Pons (tissue), 1 donor: ENCODE data around the gene TRIM38.
"Not testable (repeated sequence)": the region's sequence is repeated elsewhere in the genome, so short reads cannot be mapped to it uniquely, and the experiment has no call there.

ENCODE experiments used
- DNase-seq: peaks from one replicate; pipeline ENCODE4 v3.0.0-alpha.2; 2016; ENCODE audit warnings: low spot score

Gene TRIM38

GRCh38 chr6:25942561-25943147, 19.9 kb upstream of the TRIM38 start:
- peak; percentile 57 for DNase-seq

GRCh38 chr6:25943887-25944286, 18.7 kb upstream of the TRIM38 start:
- no peak for DNase-seq

GRCh38 chr6:25944688-25945574, 17.7 kb upstream of the TRIM38 start:
- no peak for DNase-seq

GRCh38 chr6:25945738-25946137, 16.9 kb upstream of the TRIM38 start:
- not testable (repeated sequence) for DNase-seq

- DNase-seq = no peak
Observed at GRCh38 chr6:25946631-25947030, 16.0 kb upstream of the TRIM38 start.

- DNase-seq = not testable (repeated sequence)
Observed at GRCh38 chr6:25947492-25947891, 15.1 kb upstream of the TRIM38 start.

- DNase-seq = no peak
Observed at GRCh38 chr6:25949695-25950094, 12.9 kb upstream of the TRIM38 start.

- DNase-seq = no peak
Observed at GRCh38 chr6:25950297-25950696, 12.3 kb upstream of the TRIM38 start.

GRCh38 chr6:25951296-25952032, 11.1 kb upstream of the TRIM38 start:
- no peak for DNase-seq

- no peak for DNase-seq
Observed at GRCh38 chr6:25952535-25952934, 10.1 kb upstream of the TRIM38 start.

- no peak for DNase-seq
Observed at GRCh38 chr6:25953733-25954132, 8.9 kb upstream of the TRIM38 start.

- DNase-seq = no peak
Observed at GRCh38 chr6:25954756-25955155, 7.8 kb upstream of the TRIM38 start.

GRCh38 chr6:25956226-25956625, 6.4 kb upstream of the TRIM38 start:
- DNase-seq = no peak

- no peak for DNase-seq
Observed at GRCh38 chr6:25958700-25959162, 3.9 kb upstream of the TRIM38 start.

GRCh38 chr6:25959890-25960536, 2.6 kb upstream of the TRIM38 start:
- DNase-seq = no peak

GRCh38 chr6:25960734-25961133, 1.9 kb upstream of the TRIM38 start:
- DNase-seq = no peak

- DNase-seq = no peak
Observed at GRCh38 chr6:25961619-25962148, 918 bp upstream of the TRIM38 start.

- no peak for DNase-seq
Observed at GRCh38 chr6:25963426-25964123, 973 bp downstream of the TRIM38 start.

GRCh38 chr6:25965058-25965457, 2.5 kb downstream of the TRIM38 start:
- no peak for DNase-seq

GRCh38 chr6:25966711-25967110, 4.1 kb downstream of the TRIM38 start:
- DNase-seq = no peak

- no peak for DNase-seq
Observed at GRCh38 chr6:25968769-25969168, 6.2 kb downstream of the TRIM38 start.
